HG02610 (cell line): ENCODE data around the gene SLC12A3.

Experiments used
- ATAC-seq: cut with Tn5 transposase; IDR thresholded peaks from one replicate; pipeline ENCODE4 v1.9.1; 2021; ENCODE audit warnings: mild to moderate bottlenecking, moderate library complexity; ENCODE audit not compliant: unreplicated experiment

The SLC12A3 gene

GRCh38 chr16:56864960-56865359, at the start of gene SLC12A3:
SLC12A3 (plus strand) TSS chr16:56865207; CDS start chr16:56865236, 29 bp downstream.
- ATAC-seq = no peak

- no peak for ATAC-seq
These were observed 49.3 kb upstream of the SLC12A3 start for GRCh38 chr16:56815721-56816120.

GRCh38 chr16:56817056-56817455, 48.0 kb upstream of the SLC12A3 start:
- no peak for ATAC-seq

- no peak for ATAC-seq
These were observed 47.1 kb upstream of the SLC12A3 start for GRCh38 chr16:56817938-56818337.

GRCh38 chr16:56823081-56823733, 41.8 kb upstream of the SLC12A3 start:
- ATAC-seq = no peak

- no peak for ATAC-seq
These were observed 40.7 kb upstream of the SLC12A3 start for GRCh38 chr16:56824331-56824730.

- ATAC-seq = no peak
These were observed 40.2 kb upstream of the SLC12A3 start for GRCh38 chr16:56824804-56825203.

GRCh38 chr16:56825826-56826225, 39.2 kb upstream of the SLC12A3 start:
- ATAC-seq = no peak

GRCh38 chr16:56828647-56829046, 36.4 kb upstream of the SLC12A3 start:
- ATAC-seq = no peak

GRCh38 chr16:56830669-56831068, 34.3 kb upstream of the SLC12A3 start:
- ATAC-seq = no peak

GRCh38 chr16:56832768-56833167, 32.2 kb upstream of the SLC12A3 start:
- no peak for ATAC-seq

- ATAC-seq = no peak
These were observed 31.6 kb upstream of the SLC12A3 start for GRCh38 chr16:56833243-56833970.

- no peak for ATAC-seq
These were observed 29.7 kb upstream of the SLC12A3 start for GRCh38 chr16:56835320-56835719.

- no peak for ATAC-seq
These were observed 28.4 kb upstream of the SLC12A3 start for GRCh38 chr16:56836410-56837230.

- ATAC-seq = no peak
These were observed 26.2 kb upstream of the SLC12A3 start for GRCh38 chr16:56838622-56839337.

- no peak for ATAC-seq
These were observed 23.8 kb upstream of the SLC12A3 start for GRCh38 chr16:56841233-56841632.

GRCh38 chr16:56841659-56842058, 23.3 kb upstream of the SLC12A3 start:
- no peak for ATAC-seq

- no peak for ATAC-seq
These were observed 22.9 kb upstream of the SLC12A3 start for GRCh38 chr16:56842133-56842532.

GRCh38 chr16:56844056-56844455, 21.0 kb upstream of the SLC12A3 start:
- ATAC-seq = no peak

GRCh38 chr16:56847173-56847910, 17.7 kb upstream of the SLC12A3 start:
- ATAC-seq = no peak
